NCI-H1417 treated with DMSO at 0.1 percent for 48 hours (cell line): ENCODE measurements around the gene KCNG2.

Source experiments
- DNase-seq: peaks from one replicate; lab custom pipeline; 2025; lab: John Stamatoyannopoulos, UW

KCNG2 gene

GRCh38 chr18:79769698-79770500 lies 27.8 kb upstream of the KCNG2 start:
- DNase-seq = no peak

GRCh38 chr18:79770501-79770815 lies 27.3 kb upstream of the KCNG2 start:
- DNase-seq = no peak

- no peak for DNase-seq
Observed at GRCh38 chr18:79770826-79771225, 26.9 kb upstream of the KCNG2 start.

- DNase-seq = no peak
Observed at GRCh38 chr18:79771446-79772107, 26.2 kb upstream of the KCNG2 start.

- no peak for DNase-seq
Observed at GRCh38 chr18:79772108-79772864, 25.5 kb upstream of the KCNG2 start.

GRCh38 chr18:79772865-79773696 lies 24.7 kb upstream of the KCNG2 start:
- no peak for DNase-seq

- DNase-seq = no peak
Observed at GRCh38 chr18:79774111-79774510, 23.6 kb upstream of the KCNG2 start.

GRCh38 chr18:79775441-79776221 lies 22.1 kb upstream of the KCNG2 start:
- no peak for DNase-seq

- DNase-seq = no peak
Observed at GRCh38 chr18:79776674-79777073, 21.1 kb upstream of the KCNG2 start.

GRCh38 chr18:79778291-79778791 lies 19.4 kb upstream of the KCNG2 start:
- DNase-seq = no peak

GRCh38 chr18:79779021-79779699 lies 18.6 kb upstream of the KCNG2 start:
- no peak for DNase-seq

GRCh38 chr18:79779700-79780190 lies 18.0 kb upstream of the KCNG2 start:
- no peak for DNase-seq

- DNase-seq = no peak
Observed at GRCh38 chr18:79780547-79780946, 17.2 kb upstream of the KCNG2 start.

GRCh38 chr18:79781331-79781941 lies 16.3 kb upstream of the KCNG2 start:
- DNase-seq = no peak

- DNase-seq = no peak
Observed at GRCh38 chr18:79782566-79783308, 15.0 kb upstream of the KCNG2 start.

- no peak for DNase-seq
Observed at GRCh38 chr18:79784071-79784913, 13.4 kb upstream of the KCNG2 start.

GRCh38 chr18:79784965-79785770 lies 12.6 kb upstream of the KCNG2 start:
- DNase-seq = no peak
